DND-41 (cell line): ENCODE results near the gene ZNF888.
"Not testable (repeated sequence)": the region's sequence is repeated elsewhere in the genome, so short reads cannot be mapped to it uniquely, and the experiment has no call there.

ENCODE experiments used
- ATAC-seq: fragments of 200-7000 bp; cut with Tn5 transposase; 3 replicates; pipeline ENCODE4 v1.9.1; 2021; ENCODE audit warnings: low read depth; ENCODE audit not compliant: insufficient read depth
- DNase-seq: peaks from one replicate; pipeline ENCODE4 v3.0.0-alpha.2; 2020
- H2AFZ ChIP-seq: 2 replicates; pipeline ENCODE4 v1.6.0; 2012; ENCODE audit warnings: low read depth, low read length
- H3K27ac ChIP-seq: 2 replicates; pipeline ENCODE4 v1.5.1; 2012; ENCODE audit warnings: low read length, inconsistent platforms
- H3K27me3 ChIP-seq: fragments of 200-600 bp; sonication (generic); 2 replicates; pipeline ENCODE4 v1.6.0; 2012; ENCODE audit warnings: low read length, mild to moderate bottlenecking, inconsistent platforms; ENCODE audit not compliant: insufficient read depth, poor library complexity
- H3K36me3 ChIP-seq: 2 replicates; pipeline ENCODE4 v1.5.1; 2012; ENCODE audit warnings: low read length, inconsistent platforms; ENCODE audit not compliant: insufficient read depth
- H3K4me1 ChIP-seq: 2 replicates; pipeline ENCODE4 v1.5.1; 2012; ENCODE audit warnings: mild to moderate bottlenecking, low read length; ENCODE audit not compliant: insufficient read depth
- H3K4me2 ChIP-seq: 2 replicates; pipeline ENCODE4 v1.6.0; 2012; ENCODE audit warnings: mild to moderate bottlenecking, moderate library complexity, low read length, inconsistent platforms; ENCODE audit not compliant: insufficient read depth
- H3K4me3 ChIP-seq, 2 experiments: fragments of 200-600 bp in 1 of 2; shearing (Covaris generic) in 1 of 2; 2 replicates each; pipeline ENCODE4 v1.5.1; 2012 to 2016; ENCODE audit warnings: inconsistent platforms in 2 of 2, low read length in 2 of 2, mild to moderate bottlenecking in 2 of 2, low read depth in 1 of 2, moderate library complexity in 1 of 2
- H3K79me2 ChIP-seq: 2 replicates; pipeline ENCODE4 v1.6.0; 2012; ENCODE audit warnings: low read length, inconsistent platforms; ENCODE audit not compliant: insufficient read depth
- H3K9ac ChIP-seq: 2 replicates; pipeline ENCODE4 v1.6.0; 2012; ENCODE audit warnings: low read depth, mild to moderate bottlenecking, inconsistent platforms, low read length, moderate library complexity
- H3K9me3 ChIP-seq: 2 replicates; pipeline ENCODE4 v1.5.1; 2012; ENCODE audit warnings: low read length, moderate library complexity, mild to moderate bottlenecking, inconsistent platforms; ENCODE audit not compliant: insufficient read depth, severe bottlenecking
- H4K20me1 ChIP-seq: 2 replicates; pipeline ENCODE4 v1.6.0; 2012; ENCODE audit warnings: low read length; ENCODE audit not compliant: insufficient read depth
- EZH2 ChIP-seq: IDR thresholded peaks from 3 replicates; pipeline ENCODE4 v1.6.1; 2012; ENCODE audit warnings: borderline replicate concordance, low read depth, mild to moderate bottlenecking, moderate library complexity, low read length, inconsistent platforms; ENCODE audit not compliant: severe bottlenecking
- TF ChIP-seq, protein P1 (sequence below): IDR thresholded peaks from 2 replicates; pipeline ENCODE4 v1.5.1; 2012; ENCODE audit warnings: borderline replicate concordance, low read length, moderate library complexity, mild to moderate bottlenecking; ENCODE audit not compliant: poor library complexity, severe bottlenecking; ENCODE audit errors: extremely low read depth

ZNF888 gene

DNA sequence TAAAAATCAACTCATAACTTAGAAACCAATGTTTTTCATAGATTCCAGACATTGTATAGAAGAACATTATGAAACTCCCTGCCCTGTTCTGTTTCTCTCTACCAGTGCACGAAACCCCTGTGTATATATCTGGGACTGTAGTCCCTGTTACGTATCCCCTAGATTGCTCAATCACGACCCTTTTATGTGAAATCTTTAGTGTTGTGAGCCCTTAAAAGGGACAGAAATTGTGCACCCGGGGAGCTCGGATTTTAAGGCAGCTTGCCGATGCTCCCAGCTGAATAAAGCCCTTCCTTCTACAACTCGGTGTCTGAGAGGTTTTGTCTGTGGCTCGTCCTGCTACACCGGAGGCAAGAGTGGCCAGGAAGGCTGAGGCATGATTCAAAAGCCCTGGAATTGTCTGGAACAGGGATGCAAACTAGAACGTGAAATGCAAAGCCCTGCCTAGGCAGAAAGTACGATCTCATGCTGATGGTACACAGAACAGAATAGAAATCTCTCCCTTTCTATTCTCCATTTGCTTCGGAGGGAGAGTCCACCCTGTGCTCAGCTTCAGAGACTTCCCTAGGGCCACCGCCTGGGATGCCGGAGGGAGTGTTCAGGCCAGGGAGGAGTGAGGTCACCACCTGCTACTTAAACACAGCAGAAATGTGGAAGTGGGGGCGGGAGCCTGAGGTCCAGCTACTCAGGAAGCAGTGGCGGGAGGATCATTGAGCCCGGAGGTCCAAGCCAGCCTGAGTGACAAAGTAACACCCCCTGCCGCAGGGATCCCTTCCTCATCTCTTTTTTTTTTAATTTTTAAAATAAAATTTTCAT, 758 bp upstream of the ZNF888 start:
- no peak for DNase-seq
- H3K4me1 ChIP-seq: peaks cover 28% of the 10 kb centered on the region
- peak overlapping the region; percentile 37 for H3K27ac ChIP-seq
- ATAC-seq: no peak
- peaks cover 19% of the 10 kb centered on the region for H3K79me2 ChIP-seq
- TF ChIP-seq, protein P1, sequence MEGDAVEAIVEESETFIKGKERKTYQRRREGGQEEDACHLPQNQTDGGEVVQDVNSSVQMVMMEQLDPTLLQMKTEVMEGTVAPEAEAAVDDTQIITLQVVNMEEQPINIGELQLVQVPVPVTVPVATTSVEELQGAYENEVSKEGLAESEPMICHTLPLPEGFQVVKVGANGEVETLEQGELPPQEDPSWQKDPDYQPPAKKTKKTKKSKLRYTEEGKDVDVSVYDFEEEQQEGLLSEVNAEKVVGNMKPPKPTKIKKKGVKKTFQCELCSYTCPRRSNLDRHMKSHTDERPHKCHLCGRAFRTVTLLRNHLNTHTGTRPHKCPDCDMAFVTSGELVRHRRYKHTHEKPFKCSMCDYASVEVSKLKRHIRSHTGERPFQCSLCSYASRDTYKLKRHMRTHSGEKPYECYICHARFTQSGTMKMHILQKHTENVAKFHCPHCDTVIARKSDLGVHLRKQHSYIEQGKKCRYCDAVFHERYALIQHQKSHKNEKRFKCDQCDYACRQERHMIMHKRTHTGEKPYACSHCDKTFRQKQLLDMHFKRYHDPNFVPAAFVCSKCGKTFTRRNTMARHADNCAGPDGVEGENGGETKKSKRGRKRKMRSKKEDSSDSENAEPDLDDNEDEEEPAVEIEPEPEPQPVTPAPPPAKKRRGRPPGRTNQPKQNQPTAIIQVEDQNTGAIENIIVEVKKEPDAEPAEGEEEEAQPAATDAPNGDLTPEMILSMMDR: no peak
- TF ChIP-seq EZH2: no peak
- H3K4me2 ChIP-seq: peak overlapping the region; percentile 75
- H2AFZ ChIP-seq: peak overlapping the region; percentile 82
- peaks cover 16% of the 10 kb centered on the region for H3K36me3 ChIP-seq
- H3K27me3 ChIP-seq: no peaks in the 10 kb centered on the region
- peak overlapping the region; percentile 48 to 68; a peak in 3 of 4 replicates for H3K4me3 ChIP-seq
- no peaks in the 10 kb centered on the region for H3K9me3 ChIP-seq
- H4K20me1 ChIP-seq: no peaks in the 10 kb centered on the region
- peak overlapping the region; percentile 72 for H3K9ac ChIP-seq

DNA sequence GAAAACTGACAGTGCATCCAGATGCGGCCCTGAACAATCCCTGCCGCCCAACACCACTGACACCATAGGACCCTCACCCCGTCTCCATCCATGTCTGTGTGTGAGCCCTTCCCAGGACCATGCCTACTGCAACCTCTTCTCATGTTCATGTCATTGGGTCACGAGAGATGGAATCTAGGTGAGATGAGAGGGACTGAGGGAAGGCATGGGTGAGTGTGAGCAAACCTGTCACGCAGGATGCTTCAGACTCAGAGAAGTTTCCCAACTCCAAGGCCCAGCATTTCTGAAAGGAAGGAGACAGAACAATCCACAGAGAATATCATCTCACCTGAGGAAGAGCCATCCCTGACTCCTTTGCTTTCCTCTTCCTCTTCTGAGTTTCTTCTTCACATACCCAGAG, 5.7 kb downstream of the ZNF888 start:
- ATAC-seq: no peak
- Histone ChIP-seq H3K4me3 (no peak overlapping the region), H3K27ac (no peak overlapping the region), H3K9me3 (no peaks in the 10 kb centered on the region), H2AFZ (no peak overlapping the region), H3K27me3 (no peaks in the 10 kb centered on the region), H3K4me2 (no peak overlapping the region), H4K20me1 (no peaks in the 10 kb centered on the region), H3K79me2 (peaks cover 16% of the 10 kb centered on the region), H3K9ac (no peak overlapping the region), H3K36me3 (peaks cover 42% of the 10 kb centered on the region), H3K4me1 (peaks cover 18% of the 10 kb centered on the region)
- DNase-seq: no peak
- TF ChIP-seq EZH2: no peak
- TF ChIP-seq, protein P1: no peak

DNA sequence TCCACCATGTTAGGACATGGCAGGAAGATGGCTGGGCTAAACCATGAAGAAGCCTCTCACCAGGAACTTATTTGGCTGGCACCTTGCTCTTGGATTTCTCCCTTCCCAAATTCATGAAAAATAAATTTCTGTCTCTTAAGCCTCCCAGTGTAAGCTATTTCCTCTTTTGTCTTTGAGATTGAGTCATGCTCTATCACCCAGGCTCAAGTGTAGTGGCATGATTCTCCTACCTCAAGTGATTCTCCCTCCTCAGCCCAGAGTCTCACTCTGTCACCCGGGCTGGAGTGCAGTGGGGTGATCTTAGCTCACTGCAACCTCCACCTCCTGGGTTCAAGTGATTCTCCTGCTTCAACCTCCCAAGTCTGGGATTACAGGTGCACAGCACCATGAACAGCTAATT, 12.6 kb downstream of the ZNF888 start:
- H3K36me3 ChIP-seq: peaks cover 51% of the 10 kb centered on the region
- H3K79me2 ChIP-seq: no peaks in the 10 kb centered on the region
- no peak overlapping the region for H3K4me2 ChIP-seq
- no peak overlapping the region for H3K4me3 ChIP-seq
- H4K20me1 ChIP-seq: no peaks in the 10 kb centered on the region
- H3K27ac ChIP-seq: no peak overlapping the region
- H3K9ac ChIP-seq: no peak overlapping the region
- H3K27me3 ChIP-seq: no peaks in the 10 kb centered on the region
- DNase-seq (no peak), ATAC-seq (no peak)
- H3K9me3 ChIP-seq: no peaks in the 10 kb centered on the region
- TF ChIP-seq, protein P1: no peak
- TF ChIP-seq EZH2: no peak
- no peaks in the 10 kb centered on the region for H3K4me1 ChIP-seq
- H2AFZ ChIP-seq: no peak overlapping the region

DNA sequence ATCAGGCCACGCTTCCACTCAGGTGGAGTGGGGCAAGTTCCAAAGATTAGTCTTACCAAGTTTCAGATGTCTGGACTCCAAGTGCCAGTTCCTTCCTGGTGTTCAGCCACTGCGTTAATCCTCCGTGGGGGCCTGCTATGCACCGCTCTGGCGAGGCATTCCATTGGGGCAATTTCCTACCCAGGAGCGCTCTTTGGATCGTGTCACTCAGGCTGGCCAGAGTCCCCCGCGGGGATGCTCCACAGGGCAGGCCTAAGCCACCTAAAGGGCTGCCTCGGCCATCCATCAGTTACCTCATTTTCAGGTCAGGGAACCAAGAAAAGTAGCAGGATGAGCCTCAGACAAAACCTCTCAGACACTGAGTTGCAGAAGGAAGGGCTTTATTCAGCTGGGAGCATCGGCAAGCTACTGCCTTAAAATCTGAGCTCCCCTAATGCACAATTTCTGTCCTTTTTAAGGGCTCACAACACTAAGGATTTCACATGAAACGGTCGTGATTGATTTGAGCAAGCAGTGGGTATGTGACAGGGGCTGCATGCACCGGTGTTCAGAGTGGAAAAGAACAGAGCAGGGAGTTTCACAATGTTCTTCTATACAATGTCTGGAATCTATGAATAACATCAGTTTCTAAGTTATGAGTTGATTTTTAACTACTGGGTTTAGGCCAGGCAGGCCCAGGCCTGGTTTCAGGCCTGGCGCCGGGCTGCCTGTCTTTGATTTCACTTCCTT, 19.0 kb downstream of the ZNF888 start:
- H3K36me3 ChIP-seq: peaks cover 29% of the 10 kb centered on the region
- H4K20me1 ChIP-seq, H3K27me3 ChIP-seq, H2AFZ ChIP-seq, DNase-seq, H3K4me2 ChIP-seq, H3K79me2 ChIP-seq, H3K4me3 ChIP-seq, H3K4me1 ChIP-seq, H3K27ac ChIP-seq, H3K9ac ChIP-seq, H3K9me3 ChIP-seq, ATAC-seq: not testable (repeated sequence)
